Left renal pelvis (tissue), 4 donors: ENCODE results near the gene TNFRSF4. TPM values are rescaled to one million over a fixed set of nuclear protein-coding genes. Genes with fewer than 3 reads are reported as not detected.
"Not testable (repeated sequence)": the region's sequence is repeated elsewhere in the genome, so short reads cannot be mapped to it uniquely, and the experiment has no call there.

Experiments used
- DNase-seq, 4 donors: peaks; one replicate each; pipeline ENCODE4 v3.0.0-alpha.2; 2013; ENCODE audit warnings: low read depth in 4 of 4, low spot score in 3 of 4
- polyA plus RNA-seq, 4 donors: library from polyadenylated mRNA; unstranded; fragments of 120-200 nt; gene quantifications; one replicate each; pipeline ENCODE4 v1.2.1, GENCODE V29; 2013; ENCODE audit not compliant: insufficient read length in 4 of 4

Gene TNFRSF4
- polyA plus RNA-seq, 4 donors: 1.5 to 2.7 (median 1.8) TPM

DNA sequence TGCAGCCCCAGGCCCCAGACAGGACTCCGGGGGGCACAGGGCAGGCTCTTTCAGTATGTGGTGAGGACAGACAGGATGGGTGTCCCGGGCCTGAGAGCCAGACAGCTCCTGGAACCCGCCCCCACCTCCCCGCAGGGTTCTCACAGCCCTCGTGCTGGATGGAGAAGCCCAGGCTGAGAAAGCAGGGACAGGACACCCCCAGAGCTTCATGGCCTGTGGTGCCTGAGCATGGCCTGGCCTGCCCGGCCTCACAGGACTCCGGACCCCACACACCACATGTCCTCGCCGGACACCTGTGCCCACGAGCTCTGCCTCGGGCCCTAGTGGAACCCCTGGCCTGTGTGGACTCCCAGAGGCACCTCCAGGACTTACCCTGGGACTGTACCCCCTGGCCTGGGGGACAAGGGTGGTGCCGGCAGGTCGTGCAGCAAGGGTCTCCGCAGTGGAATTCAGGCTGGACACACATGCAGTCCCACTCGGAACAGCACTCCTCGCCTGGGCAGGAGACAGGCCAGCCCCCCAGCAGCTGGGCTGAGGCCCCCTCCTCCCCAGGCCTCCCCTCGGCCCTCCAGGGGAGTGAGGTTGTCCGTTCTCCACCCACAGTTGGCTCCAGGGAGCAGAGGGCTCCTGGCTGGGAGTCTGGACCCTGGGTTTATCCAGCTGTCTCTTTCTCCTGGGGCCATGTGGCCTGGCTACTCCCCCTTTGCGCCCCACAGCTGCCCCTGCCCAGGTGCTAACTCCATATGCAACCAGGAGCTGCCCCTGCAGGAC, 8.8 kb downstream of the TNFRSF4 start:
- no peak for DNase-seq

DNA sequence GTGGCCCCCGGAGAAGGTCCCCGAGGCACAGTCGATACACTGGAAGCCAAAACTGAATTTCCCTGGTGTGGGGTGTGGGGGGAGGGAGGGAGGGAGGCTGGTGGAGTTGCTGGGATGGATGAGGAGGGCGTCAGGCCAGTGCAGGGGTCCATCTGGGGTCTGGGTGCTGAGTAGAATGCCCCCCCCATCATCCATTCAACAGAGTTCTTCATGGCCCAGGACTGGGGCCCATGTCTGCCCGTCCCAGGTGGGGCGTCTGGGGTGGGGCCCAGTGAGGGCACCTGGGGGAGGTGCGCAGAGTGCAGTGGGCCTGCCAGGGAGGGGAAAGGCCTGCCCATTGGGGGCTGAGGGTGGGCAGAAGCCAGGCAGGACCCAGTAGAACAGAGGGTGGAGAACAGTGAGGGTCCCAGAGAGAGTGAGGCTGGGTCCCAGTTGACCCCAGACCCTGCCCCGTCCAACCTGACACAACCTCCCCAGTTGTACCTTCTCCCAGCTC, 9.5 kb downstream of the TNFRSF4 start:
- no peak for DNase-seq

DNA sequence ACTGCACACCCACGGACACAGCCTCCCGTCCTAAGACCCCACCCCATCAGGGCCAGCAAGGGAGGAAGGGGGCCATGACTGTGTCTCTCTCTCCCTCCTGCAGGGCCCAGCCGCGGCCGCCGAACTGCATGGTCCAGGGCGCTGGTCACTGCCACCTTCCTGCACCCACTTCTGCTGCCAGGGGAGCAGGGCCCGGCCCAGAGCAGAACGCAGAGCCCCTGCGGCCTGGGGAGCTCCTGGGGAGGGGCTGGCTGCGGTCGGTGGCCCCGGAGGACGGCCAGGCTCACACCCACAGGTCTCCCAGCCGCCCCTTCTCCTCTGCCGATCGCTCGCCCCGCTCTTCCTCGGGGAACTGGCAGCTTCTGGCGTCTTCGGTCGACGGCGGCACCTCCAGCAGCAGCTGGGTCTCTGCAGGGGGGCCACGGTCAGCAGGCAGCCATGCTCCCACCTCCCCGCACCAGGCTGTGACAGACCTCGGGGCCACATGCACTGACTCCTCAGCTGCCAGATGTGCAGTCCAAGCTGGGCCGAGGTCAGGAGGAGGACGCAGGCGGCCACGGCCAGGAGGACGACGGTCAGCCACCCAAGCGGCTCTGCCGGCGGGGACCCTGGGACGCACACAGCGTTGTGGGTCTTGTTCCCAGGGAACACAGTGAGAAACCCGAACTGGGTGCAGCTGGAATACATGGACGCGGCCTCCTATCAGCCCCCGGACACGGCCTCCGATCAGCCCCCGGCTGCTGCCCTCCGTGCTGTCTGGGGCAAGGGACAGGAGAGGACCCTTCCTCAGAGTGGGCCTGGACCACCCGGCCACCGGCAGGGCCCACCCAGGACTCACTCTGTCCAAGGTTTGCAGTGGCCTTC, 10.2 kb downstream of the TNFRSF4 start:
- DNase-seq: no peak

DNA sequence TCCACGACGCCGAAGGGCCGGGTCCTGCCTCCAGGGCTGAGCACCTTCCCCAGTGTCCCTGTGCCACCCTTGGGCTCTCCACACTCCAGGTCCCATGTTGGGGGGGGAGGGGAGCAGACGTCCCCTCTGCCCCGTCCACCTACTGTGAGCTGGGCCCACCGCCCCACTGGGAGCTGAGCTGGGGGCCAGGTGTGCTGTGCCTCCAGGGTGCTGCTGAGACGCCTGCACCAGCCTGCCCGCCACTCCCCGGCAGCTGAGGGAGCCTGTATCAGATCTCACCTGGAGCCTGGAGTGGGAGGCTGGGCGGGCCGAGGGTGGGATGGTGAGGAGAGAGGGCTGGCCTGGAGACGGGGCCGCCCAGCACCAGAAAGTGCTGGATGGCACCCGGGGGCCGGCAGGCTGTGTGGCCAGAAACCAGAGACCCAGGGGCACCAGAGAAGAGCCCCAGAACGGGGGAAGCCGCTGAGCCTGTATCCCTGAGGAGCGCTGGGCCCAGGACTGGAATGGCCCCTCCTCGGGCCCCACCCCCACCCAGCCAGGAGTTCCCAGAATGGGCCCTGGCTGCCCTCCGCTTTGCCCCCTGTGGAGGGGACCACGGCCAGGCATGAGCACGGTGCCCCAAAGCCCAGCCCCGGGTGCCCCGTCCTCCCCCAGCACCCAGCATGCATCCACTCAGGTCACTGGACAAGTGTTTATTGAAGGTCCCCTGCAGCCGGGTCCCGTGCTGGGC, 11.0 kb downstream of the TNFRSF4 start:
- no peak for DNase-seq

DNA sequence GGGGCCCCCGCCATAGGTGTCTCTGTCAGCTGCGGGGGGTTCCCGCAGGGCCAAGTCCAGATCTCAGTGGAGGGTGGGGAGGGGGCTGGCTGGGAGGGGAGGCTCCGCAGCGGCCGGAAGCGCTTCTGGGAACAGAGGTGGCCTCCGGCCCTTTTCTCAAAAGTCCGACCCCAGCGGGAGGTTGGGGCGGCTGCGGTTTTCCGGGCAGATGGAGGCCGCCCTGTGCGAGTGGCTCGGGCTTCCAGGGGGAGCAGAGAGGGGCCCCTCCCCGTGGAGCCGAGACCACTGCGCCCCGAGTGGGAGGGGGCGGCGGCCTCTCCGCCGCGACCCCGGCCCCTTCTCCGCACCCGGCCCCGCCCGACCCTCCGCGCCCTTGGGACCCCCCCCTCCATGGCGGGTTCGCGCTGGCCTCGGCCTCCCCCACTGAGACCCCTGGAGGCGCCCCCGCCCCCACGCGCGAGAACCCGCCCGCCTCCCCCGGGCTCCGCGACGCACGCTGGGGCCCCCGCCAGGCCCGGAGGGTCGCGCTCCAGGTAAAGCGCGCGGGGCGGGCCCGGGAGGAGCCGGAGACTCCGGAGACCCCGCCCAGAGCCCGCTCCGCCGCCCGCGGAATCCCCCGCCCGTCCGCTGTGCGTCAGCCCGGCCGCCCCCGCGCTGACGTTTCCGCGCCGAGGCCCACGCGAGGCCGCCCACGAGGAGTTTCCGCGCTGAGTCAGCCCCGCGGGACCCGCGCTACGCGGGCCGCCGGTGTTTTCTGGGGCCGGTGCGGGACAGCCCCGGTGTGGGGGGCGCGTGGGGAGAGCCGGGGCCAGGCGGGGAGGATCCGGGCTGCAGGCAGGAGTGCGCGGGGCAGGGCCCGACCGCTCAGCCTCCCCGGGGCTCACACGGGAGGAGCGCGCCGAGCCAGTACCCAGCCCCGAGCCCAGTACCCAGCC, 12.8 kb downstream of the TNFRSF4 start:
- no peak for DNase-seq

DNA sequence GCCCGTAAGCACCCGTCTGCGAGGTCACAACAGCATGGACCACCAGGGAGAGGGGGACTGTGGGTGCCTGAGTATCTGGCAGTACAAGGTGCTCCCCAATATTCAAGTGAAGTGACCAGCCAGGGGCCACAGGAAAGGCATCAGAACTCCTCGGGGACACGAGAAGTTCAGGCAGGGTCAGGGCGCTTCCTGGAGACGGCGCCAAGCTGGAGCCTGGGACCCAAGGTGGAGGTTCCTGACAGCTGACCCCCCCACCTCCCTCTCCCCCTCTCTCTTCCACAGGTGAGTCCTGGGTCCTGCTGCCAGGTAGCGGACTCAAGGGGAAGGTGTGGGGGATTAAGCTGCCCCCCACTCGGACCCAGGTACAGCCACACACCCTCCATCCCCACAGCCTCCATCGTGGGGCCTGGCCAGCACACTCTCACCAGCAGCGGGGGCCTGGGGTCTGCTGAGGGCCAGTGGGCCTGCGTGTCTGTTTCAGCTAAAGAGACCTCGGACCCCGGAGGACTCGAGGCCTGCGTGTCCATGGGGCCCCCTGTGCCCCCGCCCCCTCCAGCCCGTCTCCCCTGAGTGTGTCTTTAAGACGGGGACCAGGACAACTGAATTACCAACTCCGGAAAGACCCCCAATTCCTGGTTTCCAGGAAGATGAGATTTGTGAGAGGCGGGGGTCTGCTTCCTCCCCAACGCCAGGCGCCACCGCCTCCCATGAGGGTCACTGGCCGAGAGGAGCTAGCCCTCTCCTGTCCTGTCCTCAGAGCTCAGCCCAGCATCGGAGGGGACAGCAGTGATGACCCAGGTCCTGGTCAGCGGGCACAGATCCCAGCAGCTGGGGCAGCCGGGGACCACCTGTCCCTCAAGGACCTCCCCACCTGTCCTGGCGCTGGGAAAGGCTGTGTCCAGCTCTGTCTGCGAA, 13.7 kb downstream of the TNFRSF4 start:
- no peak for DNase-seq

DNA sequence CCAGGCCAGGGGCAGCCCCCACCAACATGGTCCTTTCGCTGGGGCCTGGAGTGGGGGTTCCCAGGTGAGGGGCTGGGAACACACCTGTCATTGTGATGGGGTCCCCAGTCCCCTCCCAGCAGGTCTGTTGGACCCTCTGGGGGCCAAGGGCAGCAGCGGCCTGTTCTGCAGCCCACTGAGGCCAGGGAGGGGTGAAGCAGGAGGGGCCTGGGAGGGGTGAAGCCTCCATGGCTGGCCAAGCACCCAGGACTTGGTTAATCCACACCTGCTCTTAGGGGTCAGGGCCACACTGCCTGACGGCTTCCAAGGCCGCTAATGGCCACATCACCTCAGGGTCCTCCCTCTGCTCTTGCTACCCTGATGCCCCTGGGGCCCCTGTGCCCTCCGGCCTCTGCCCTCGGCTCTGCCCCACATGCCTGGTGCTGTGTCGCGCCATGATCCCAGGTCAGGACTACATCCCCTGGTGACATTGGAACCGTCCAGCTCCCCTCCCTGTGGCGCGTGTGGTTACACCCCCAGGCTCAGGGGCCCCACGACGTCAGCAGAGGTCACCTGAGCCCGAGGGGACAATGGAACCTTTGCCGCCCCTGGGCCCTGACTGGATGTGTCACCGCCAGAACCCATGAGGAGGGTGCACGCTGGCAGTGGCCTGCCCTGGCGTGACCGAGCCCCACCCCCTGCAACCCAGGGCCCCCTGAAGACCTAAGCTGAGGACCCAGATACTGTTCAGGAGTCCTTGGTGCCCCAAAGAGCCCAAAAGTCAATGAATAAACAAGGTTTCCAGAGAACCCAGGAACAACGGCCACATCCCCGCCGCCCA, 14.6 kb downstream of the TNFRSF4 start:
- DNase-seq: no peak

DNA sequence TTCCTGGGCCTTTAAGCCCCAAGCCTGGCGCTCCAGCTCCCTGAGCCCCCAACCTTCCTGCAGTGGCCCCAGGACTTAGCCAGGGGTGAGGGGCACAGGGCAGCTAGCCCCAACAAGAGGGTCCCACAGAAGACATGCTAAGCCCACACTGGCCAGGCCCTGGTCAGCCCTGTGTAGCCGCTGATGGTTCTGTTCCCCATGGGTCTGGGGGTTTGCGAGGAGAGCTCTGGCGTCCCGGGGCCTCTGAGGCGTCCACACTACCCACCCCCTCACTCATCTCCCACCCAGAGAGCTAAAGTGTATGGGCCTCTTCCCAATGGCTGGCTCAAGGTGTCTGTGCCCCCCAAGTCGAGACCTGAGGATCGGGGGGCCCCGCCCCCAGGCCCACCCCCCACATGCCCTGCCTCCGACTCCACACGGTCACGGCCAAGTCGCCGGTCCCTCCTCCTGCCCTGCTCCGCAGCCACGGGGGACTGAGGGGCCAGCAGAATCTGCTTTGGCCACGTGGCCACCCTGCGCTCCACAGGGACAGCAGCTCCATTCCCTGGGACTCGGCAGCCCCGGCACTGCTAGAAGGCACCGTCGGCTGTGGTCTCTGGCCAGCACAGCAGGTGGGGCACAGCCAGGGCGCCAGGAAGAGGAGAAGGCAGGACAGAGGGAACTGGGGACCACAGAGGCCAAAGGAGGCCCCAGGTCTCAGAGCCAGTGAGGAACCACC, 15.4 kb downstream of the TNFRSF4 start:
- DNase-seq: no peak

DNA sequence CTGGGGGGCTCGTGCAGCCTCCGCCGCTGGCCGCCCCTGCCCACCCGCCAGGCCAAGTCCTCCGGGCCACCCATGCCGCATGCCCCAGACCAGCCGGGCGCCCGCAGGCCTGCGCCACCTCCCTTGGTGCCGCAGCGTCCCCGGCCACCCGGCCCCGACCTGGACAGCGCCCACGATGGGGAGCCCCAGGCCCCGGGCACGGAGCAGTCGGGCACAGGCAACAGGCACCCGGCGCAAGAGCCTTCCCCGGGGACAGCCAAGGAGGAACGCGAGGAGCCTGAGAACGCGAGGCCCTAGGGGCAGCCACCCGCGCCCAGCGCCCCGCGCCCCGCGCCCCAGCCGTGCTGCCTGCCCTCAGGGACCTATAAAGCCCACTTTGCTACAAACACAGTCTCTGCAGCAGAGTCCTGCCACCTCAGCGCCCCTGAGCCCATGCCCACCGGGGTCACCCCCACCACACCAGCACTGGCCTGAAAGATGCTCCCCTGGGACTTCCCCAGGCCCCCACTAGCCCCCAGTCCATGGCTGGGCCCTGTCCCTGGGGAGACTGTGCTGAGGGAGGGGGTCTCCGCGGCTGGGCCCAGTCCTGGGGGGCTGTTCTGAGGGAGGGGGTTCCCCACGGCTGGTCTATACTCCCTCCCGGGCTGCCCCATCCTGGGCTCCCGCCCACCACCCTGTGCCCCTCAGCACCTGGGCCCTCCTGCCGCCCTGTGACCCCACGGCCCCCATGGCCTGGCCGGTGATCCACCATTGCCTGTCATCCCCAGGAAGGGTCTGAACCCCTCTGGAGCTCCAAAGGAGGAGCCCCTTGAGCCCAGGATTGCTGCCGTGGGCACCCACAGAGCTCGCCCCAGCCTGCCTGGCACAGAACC, 16.2 kb downstream of the TNFRSF4 start:
- DNase-seq: no peak

DNA sequence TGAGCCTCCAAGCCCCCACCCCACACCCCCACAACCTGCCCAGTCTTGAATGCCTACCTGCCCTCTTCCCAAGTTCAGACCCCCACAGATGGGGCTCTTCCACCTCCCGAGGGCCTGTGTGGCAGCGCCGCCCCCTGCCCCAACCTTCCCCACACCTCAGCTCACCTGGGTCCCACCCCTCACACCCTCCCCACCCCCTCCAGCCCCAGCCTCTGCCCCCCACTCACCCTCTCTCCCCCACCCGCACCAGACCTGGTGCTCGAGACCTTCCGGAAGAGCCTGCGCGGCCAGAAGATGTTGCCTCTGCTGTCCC, 16.8 kb downstream of the TNFRSF4 start:
- DNase-seq: no peak

DNA sequence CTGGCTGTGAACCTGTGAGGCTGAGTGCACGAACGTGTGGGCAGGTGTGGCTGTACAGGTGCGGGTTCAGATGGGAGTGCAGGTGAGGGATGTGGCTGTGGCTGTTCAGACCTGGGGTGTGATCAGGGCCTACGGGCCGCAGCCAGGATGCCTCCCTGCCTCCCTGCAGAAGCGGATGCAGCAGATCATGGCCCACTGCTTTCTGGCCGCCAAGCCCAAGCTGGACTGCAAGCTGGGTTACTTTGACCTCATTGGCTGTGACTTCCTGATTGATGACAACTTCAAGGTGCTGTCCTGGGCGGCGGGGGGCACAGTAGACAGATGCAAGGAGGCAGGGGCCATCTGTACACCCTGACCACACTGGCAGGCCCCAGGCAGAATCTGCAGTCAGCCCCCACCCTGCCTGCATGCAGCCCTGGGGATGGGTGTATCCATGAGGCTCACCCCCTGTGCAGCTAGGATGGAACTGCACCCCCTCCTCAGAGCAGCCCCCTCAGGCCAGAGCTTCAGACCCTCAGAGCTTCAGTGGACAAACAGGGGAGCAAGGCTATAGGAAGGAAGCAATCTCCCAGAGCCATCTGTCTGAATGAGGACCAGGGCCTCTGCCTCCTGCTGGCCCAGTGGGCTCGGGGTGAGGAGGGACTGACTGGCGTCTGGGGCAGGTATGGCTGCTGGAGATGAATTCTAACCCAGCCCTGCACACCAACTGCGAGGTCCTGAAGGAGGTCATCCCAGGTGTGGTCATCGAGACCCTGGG, 17.3 kb downstream of the TNFRSF4 start:
- DNase-seq: no peak

DNA sequence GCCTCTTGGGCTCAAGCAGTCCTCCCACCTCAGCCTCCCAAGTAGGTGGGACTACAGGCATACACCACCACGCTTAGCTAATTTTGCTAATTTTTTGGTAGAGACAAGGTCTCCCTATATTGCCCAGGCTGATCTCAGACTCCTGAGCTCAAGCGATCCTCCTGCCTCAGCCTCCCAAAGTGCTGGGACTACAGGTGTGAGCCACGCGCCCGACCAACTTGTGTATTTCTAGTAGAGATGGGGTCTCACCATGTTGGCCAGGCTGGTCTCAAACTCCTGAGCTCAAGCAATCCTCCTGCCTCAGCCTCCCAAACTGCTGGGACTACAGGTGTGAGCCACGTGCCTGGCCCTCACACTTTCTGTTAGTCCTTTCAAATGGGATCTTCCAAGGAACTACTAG, 18.2 kb downstream of the TNFRSF4 start:
- DNase-seq: not testable (repeated sequence)

DNA sequence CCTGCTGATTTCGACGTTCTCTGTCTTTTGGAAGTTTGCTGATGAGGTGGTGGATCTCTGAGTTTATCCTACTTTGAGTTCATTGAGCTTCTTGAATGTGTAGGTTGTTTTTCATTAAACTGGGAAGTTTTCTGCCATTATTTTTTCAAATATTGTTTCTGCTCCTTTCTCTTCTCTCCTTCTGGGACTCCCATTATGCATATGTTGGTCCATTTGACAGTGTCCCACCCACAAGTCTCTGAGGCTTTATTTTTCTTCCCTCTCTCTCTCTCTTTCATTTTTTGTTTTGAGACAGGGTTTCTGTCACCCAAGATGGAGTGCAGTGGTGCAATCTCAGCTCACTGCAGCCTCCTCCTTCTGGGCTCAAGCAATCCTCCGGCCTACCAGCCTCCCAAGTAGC, 19.2 kb downstream of the TNFRSF4 start:
- DNase-seq: no peak

DNA sequence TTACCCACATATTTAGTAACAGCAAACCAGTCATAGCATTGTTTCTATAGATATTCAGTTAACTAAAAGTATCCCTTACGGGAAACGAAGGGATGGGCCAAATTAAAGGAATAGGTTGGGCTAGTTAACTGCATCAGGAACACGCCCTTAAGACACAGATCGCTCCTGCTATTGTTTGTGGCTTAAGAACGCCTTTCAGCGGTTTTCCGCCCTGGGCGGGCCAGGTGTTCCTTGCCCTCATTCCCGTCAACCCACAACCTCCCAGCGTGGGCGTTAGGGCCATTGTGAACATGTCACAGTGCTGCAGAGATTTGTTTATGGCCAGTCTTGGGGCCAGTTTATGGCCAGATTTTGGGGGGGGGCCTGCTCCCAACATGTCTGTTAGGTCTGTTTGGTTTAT, 22.2 kb downstream of the TNFRSF4 start:
- no peak for DNase-seq

DNA sequence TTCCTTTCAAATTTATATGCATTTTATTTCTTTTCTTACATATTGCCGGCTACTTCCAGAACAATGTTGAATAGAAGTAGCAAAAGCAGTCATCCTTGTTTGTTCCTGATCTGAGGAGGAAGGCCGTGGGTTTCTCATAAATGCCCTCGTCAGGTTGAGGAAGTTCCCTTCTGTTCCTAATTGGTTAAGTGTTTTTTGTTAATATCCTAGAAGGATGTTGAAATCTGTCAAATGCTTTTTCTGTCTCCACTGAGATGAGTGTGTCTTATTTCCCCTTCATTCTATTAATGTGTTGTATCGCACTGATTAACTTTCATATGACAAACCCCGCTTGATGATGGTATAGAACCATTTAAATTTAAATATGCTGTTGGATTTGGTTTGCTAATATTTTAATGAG, 24.8 kb downstream of the TNFRSF4 start:
- DNase-seq: no peak

DNA sequence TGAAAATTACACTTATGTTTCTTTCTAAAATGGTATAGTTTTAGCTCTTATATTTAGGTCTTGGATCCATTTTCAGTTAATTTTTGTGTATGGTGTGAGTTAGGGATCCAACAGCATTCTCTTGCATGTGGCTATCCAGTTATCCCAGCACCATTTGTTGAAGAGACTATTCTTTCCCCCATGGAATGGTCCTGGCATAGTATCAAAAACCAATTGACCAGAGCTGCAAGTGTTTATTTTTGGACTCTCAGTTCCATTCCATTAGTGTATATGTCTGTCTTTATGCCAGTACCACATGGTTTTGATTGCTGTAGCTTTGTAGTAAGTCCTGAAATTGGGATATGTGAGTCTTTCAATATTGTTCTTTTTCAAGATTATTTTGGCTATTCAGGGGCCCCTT, 26.0 kb downstream of the TNFRSF4 start:
- no peak for DNase-seq
